Spleen (tissue), 11 donors: ENCODE data around the gene ADA. TPM values are rescaled to one million over a fixed set of nuclear protein-coding genes. Genes with fewer than 3 reads are reported as not detected.

Experiments
- DNase-seq: peaks from one replicate; pipeline ENCODE4 v3.0.0-alpha.2; 2020
- H3K27ac ChIP-seq, 8 donors: fragments of 200-600 bp; sonication (generic) in 7 of 8; 1 replicate in 4 of 8; 2 replicates in 4 of 8; pipeline versions ENCODE4 v1.5.0 to v1.8.0; 2016 to 2021; ENCODE audit warnings: inconsistent platforms in 4 of 8, mild to moderate bottlenecking in 4 of 8, moderate library complexity in 1 of 8
- H3K27me3 ChIP-seq, 7 donors: fragments of 200-600 bp; sonication (generic) in 6 of 7; replicated peaks in 1 of 7; 1 replicate in 4 of 7; 2 replicates in 3 of 7; pipeline versions ENCODE4 v1.5.0 to v1.8.0; 2016 to 2021; ENCODE audit warnings: inconsistent platforms in 3 of 7, mild to moderate bottlenecking in 1 of 7
- H3K36me3 ChIP-seq, 6 donors: fragments of 200-600 bp; sonication (generic) in 5 of 6; 1 replicate in 4 of 6; 2 replicates in 2 of 6; pipeline versions ENCODE4 v1.5.0 to v1.8.0; 2016 to 2021; ENCODE audit warnings: inconsistent platforms in 2 of 6
- H3K4me1 ChIP-seq, 6 donors: fragments of 200-600 bp; sonication (generic) in 5 of 6; 1 replicate in 3 of 6; 2 replicates in 3 of 6; pipeline versions ENCODE4 v1.5.0 to v1.8.0; 2016 to 2021; ENCODE audit warnings: inconsistent platforms in 3 of 6
- H3K4me3 ChIP-seq, 8 donors: fragments of 200-600 bp; sonication (generic) in 7 of 8; 1 replicate in 4 of 8; 2 replicates in 4 of 8; pipeline versions ENCODE4 v1.5.0 to v1.8.0; 2016 to 2021; ENCODE audit warnings: inconsistent platforms in 4 of 8, mild to moderate bottlenecking in 4 of 8, moderate library complexity in 2 of 8
- H3K9me3 ChIP-seq, 8 donors: fragments of 200-600 bp; sonication (generic) in 7 of 8; 1 replicate in 4 of 8; 2 replicates in 4 of 8; pipeline versions ENCODE4 v1.5.0 to v1.8.0; 2016 to 2021; ENCODE audit warnings: inconsistent platforms in 4 of 8
- CTCF ChIP-seq, 11 experiments: fragments of 200-600 bp in 7 of 11; fragments of 450-650 bp in 4 of 11; sonication (generic) in 4 of 11; IDR thresholded peaks in 8 of 11; conservative IDR thresholded peaks in 3 of 11; 1 replicate in 7 of 11; 2 replicates in 4 of 11; pipeline versions ENCODE4 v1.4.0 to v1.8.0; 2016 to 2021; ENCODE audit warnings: antibody characterized with exemption in 11 of 11, inconsistent platforms in 4 of 11, mild to moderate bottlenecking in 1 of 11
- POLR2A ChIP-seq, 3 donors: fragments of 450-650 bp; IDR thresholded peaks; one replicate each; pipeline ENCODE4 v1.5.1; 2017; ENCODE audit warnings: antibody characterized with exemption in 3 of 3, mild to moderate bottlenecking in 1 of 3
- POLR2AphosphoS5 ChIP-seq, 3 donors: sonication (generic); formaldehyde crosslinking; IDR thresholded peaks; one replicate each; pipeline ENCODE4 v1.5.1; 2017; ENCODE audit warnings: antibody characterized with exemption in 3 of 3
- WGBS, 5 donors: extraction: QIAGEN DNeasy Blood & Tissue Kit in 3 of 5; methylation state at CpG; one replicate each; pipeline versions ENCODE4 v1.1.5 to v1.1.7; 2013 to 2018; 5-methylcytosine and 5-hydroxymethylcytosine counted together
- intact Hi-C: fragments of 100-400 bp; cut with DNase I; formaldehyde crosslinking; loops from one replicate; pipeline ENCODE4 v1.15.0; 2023; ENCODE audit warnings: low total_unique reads
- polyA plus RNA-seq, 3 donors: library from polyadenylated mRNA; stranded (reverse); fragments of 200-250 nt; gene quantifications; one replicate each; pipeline ENCODE4 v1.2.1, GENCODE V29; 2013
- total RNA-seq, 7 donors: library from RNA; depleted of rRNA in 3 of 7; stranded (reverse); fragments of >200 nt in 3 of 7; fragmentation: NEBNext Ultra II Directional in 4 of 7; extraction: Animal tissue kit (Norgen Biotek cat#: 25700) in 4 of 7; gene quantifications; one replicate each; pipeline versions ENCODE4 v1.1.0 to v1.2.1, GENCODE V29; 2016 to 2021
- donor health status: healthy with polysubstance abuse.
- donor health status: DM: no; HTN: no; CAD: no; lungs with moderate emphysema.
- donor health status: DM: no; HTN: no; CAD: no.
- donor health status: Bipolar disorder and iron deficiency.
- donor health status: healthy.
- donor health status: DM: no; HTN: no; CAD: no.
- donor health status: DM: yes; HTN: yes; CAD: no.

ADA gene
- total and polyA plus RNA-seq, 10 donors, result 14.8 to 30.4 (median 22.5) TPM

DNA sequence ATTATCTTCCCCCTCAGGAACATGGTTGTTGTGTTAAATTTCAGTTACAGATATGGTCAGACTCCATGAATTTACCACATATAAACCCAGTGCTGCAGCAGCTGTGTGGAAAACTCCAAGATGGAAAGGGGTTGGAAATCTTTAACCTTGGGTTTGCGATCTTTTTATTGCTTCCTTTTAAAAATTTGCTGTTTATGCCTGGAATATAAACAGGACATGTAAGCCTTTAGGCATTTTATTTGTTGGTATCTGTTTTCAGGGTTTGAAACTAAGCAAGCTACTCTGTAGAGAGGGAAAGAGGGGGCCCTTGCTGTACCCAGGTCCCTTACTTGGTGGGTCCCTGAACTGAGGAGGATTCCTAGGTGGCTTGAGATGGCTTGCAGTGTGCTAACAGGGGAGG is 68.3 kb downstream of the ADA start:
- Histone ChIP-seq H3K27ac (peak overlapping the region; percentile 82 to 91 (median 84)), H3K4me1 (peaks cover 24 to 94% (median 72%) of the 10 kb centered on the region in 6 donors), H3K36me3 (no peaks in the 10 kb centered on the region), H3K27me3 (no peaks in the 10 kb centered on the region), H3K4me3 (peak overlapping the region; percentile 7 to 64 (median 25)), H3K9me3 (no peaks in the 10 kb centered on the region)
- TF ChIP-seq POLR2A (IDR thresholded peaks at IDR 0.05), result no peak
- WGBS, 5 donors, result 43 to 77% (median 44%) methylated on average over 1 of the region's 1 CpG
- DNase-seq, result no peak
- intact Hi-C loops, result no loop called here

DNA sequence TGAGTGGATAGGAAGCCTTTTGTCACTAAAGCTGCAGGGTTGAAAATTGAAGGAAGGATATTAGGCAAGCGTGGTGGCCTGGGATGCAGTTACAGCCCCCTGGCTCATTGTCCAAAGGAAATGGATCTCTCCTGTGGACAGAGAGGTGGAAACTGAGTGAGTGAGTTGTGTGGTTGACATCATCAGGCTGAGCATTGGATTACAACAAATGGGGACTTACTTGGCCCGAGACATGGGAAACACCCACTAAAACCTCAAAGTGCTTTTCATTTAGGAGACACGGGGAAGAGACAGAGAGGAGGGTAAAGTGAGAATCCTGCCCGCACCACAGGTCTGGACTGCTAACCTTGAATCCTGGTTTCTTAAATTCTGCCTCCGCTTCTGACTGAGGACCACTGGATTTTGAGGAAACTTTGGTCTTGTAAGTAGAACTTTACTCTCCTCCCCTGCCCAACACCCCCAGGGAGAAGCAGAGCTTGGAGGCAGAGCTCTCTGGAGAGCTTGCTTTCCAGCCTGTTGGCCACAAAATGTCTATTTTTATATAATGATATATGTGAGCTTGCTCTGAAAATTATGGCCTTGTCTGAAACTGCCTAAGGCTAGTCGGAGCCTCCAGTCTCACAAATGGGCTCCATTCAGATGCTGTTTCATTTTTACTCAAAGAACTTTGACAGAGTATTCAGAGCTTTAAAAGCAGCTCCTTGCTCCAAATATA is 69.0 kb downstream of the ADA start, which contains the start of gene PKIG:
Gene PKIG (plus strand): TSS at position 269 of the 715 bp plus-strand sequence. CDS start 31,978 bp downstream, outside the sequence.
- intact Hi-C loops, result no loop called here
- 19 to 33% (median 29%) methylated on average over 6 of the region's 6 CpGs for WGBS, 5 donors

GRCh38 chr20:44581515-44581914 is 70.0 kb downstream of the ADA start:
- Histone ChIP-seq H3K27ac (peak overlapping the region; percentile 82 to 91 (median 84)), H3K4me1 (peaks cover 21 to 92% (median 68%) of the 10 kb centered on the region in 6 donors), H3K9me3 (no peaks in the 10 kb centered on the region), H3K36me3 (no peaks in the 10 kb centered on the region), H3K4me3 (peak overlapping the region in 2 of 8 donors; percentile 1 to 64), H3K27me3 (no peaks in the 10 kb centered on the region)
- intact Hi-C loops, result no loop called here
- DNase-seq, result no peak
- TF ChIP-seq POLR2A (IDR thresholded peaks at IDR 0.05), result no peak
- no peak for TF ChIP-seq CTCF (IDR thresholded peaks at IDR 0.05 in 8 of 11, conservative IDR thresholded peaks at IDR 0.05 in 3 of 11)
- no peak for TF ChIP-seq POLR2AphosphoS5 (IDR thresholded peaks at IDR 0.05)
- WGBS, 5 donors, result 57 to 86% (median 79%) methylated on average over 1 of the region's 1 CpG

More for the DNA sequence above, 69.0 kb downstream of the ADA start, which contains the start of gene PKIG:
- H3K9me3 ChIP-seq, result no peaks in the 10 kb centered on the region
- H3K36me3 ChIP-seq, result no peaks in the 10 kb centered on the region
- TF ChIP-seq POLR2A (IDR thresholded peaks at IDR 0.05), result no peak
- peak in 1 of 3 donors; percentile 66 for TF ChIP-seq POLR2AphosphoS5 (IDR thresholded peaks at IDR 0.05)
- H3K4me3 ChIP-seq, result peak within 1 kb of the TSS; percentile 7 to 64 (median 25)
- peak within 1 kb of the TSS; percentile 82 to 91 (median 84) for H3K27ac ChIP-seq
- no peaks in the 10 kb centered on the region for H3K27me3 ChIP-seq
- no peak for DNase-seq
- H3K4me1 ChIP-seq, result peaks cover 24 to 92% (median 68%) of the 10 kb centered on the region in 6 donors

DNA sequence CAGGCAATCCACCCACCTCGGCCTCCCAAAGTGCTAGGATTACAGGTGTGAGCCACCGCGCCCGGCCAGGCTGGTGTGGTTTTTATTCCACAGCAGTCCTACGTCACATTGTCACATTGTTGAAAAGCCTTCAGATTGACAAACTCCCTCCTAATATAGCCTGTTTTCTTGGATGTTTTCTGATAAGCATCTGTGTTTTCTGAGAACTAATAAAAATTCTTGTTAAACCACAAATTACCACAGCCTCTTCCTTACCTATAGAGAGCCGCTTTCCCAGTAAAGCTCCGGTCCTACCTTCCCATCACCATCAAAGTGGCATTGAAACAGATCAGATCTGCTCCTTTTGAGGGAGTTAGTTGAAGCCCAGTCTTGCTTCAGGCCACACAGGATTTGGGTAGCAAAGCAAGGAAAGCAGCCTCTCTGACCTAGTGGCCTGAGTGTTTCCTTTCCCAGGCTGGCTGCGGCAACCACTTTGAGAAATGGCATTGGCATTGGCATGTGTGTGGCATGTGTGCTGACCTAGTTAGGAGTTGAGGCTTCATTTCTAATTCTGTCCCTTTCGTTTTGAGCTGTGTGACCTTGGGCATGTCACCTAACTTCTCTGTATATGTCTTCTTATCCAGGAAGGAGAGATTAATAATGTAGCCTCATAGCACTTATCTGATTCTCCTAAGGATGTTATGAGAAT is 70.8 kb downstream of the ADA start:
- no peak for TF ChIP-seq POLR2A (IDR thresholded peaks at IDR 0.05)
- TF ChIP-seq POLR2AphosphoS5 (IDR thresholded peaks at IDR 0.05), result peak in 2 of 3 donors; percentile 16 to 58
- peak overlapping the region in 2 of 8 donors; percentile 1 to 64 for H3K4me3 ChIP-seq
- DNase-seq, result no peak
- no peaks in the 10 kb centered on the region for H3K9me3 ChIP-seq
- peak overlapping the region; percentile 82 to 91 (median 84) for H3K27ac ChIP-seq
- no peaks in the 10 kb centered on the region for H3K36me3 ChIP-seq
- WGBS, 5 donors, result 72 to 84% (median 74%) methylated on average over 8 to 9 of the region's 9 CpGs
- intact Hi-C loops, result no loop called here
- peaks cover 21 to 92% (median 66%) of the 10 kb centered on the region in 6 donors for H3K4me1 ChIP-seq
- H3K27me3 ChIP-seq, result no peaks in the 10 kb centered on the region

DNA sequence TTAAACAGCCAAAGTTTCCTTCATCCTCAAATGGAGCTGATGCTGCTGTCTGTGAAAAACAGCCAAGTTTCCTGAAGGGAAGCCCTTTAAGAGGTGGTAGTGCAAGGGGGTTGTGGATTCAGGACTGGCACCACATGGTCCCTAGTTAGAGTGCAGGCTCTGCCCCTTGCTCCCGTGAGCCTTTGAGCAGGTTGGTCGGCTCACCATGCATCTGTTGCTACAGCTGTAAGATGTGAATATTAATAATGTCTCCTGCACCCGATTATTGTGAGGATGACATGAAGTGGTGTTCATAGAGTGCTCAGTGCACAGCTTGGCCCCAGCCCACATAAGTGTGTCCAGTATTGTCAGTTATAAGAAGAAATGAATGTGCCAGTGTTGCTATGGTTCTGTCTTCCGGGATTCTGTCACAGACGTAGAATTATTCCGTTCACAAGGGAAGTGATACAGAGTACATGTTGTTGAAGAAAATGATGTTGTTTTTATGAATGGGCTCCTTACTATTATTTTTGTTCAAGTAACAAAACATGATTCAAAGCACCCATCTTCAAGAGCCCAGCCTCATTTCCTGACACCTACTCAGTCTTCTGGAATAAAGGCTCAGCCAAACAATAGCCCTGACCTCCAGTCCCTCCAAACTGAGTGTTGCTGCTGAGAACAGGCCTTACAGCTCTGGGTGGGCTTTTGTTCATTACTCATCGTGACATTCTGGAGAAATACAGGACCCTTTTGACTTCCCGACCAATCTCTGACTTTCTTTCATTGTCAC is 72.0 kb downstream of the ADA start:
- no peak for DNase-seq
- WGBS, 5 donors, result 65 to 75% (median 70%) methylated on average over 8 of the region's 8 CpGs
- Histone ChIP-seq H3K9me3 (no peaks in the 10 kb centered on the region), H3K27me3 (no peaks in the 10 kb centered on the region), H3K4me1 (peaks cover 21 to 87% (median 58%) of the 10 kb centered on the region in 6 donors), H3K36me3 (no peaks in the 10 kb centered on the region), H3K4me3 (no peak overlapping the region), H3K27ac (peak overlapping the region in 6 of 8 donors; percentile 11 to 91 (median 86))
- TF ChIP-seq CTCF (IDR thresholded peaks at IDR 0.05 in 8 of 11, conservative IDR thresholded peaks at IDR 0.05 in 3 of 11) (no peak), POLR2A (IDR thresholded peaks at IDR 0.05) (no peak), POLR2AphosphoS5 (IDR thresholded peaks at IDR 0.05) (no peak)
- intact Hi-C loops, result no loop called here
